Measurements from ENCODE around the gene HDDC2.

DNA sequence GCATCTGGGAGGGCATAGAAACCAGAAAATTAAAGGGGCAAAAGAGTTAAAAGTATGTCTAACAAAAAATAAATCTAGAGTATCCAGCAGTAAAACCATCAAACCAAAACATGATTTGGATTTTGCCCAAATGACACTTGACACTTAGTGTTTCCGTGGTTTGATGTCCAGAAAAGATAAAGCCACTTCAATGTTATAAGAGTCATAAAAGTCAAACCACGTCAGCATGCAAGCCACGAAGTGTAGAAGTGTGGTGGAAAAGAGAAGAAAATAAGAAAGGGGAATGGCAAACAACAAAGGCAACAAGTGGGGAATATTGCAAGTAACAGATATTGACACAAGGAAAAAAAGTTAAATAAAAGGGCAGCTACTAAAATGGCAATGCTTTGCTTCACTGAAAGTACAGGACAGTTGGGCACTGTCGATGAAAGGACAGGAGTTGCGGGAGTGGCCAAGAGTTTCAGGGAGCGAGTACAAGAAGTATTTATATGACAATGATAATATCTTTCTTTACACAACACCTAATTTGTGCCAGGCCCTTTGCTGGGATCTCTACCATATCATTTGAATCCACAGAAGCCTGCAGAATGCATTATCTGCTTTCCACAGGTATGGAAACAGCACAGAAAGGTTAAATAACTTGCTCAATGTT lies 6.3 kb upstream of the HDDC2 start:
- TF ChIP-seq, protein P1, sequence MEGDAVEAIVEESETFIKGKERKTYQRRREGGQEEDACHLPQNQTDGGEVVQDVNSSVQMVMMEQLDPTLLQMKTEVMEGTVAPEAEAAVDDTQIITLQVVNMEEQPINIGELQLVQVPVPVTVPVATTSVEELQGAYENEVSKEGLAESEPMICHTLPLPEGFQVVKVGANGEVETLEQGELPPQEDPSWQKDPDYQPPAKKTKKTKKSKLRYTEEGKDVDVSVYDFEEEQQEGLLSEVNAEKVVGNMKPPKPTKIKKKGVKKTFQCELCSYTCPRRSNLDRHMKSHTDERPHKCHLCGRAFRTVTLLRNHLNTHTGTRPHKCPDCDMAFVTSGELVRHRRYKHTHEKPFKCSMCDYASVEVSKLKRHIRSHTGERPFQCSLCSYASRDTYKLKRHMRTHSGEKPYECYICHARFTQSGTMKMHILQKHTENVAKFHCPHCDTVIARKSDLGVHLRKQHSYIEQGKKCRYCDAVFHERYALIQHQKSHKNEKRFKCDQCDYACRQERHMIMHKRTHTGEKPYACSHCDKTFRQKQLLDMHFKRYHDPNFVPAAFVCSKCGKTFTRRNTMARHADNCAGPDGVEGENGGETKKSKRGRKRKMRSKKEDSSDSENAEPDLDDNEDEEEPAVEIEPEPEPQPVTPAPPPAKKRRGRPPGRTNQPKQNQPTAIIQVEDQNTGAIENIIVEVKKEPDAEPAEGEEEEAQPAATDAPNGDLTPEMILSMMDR (IDR thresholded peaks at IDR 0.05): no peak
- TF ChIP-seq EP300 (IDR thresholded peaks at IDR 0.05) (no peak), POLR2A (IDR thresholded peaks at IDR 0.05) (no peak)
